Heart left ventricle (tissue), 13 donors: ENCODE results near the gene CHIC2.

ENCODE experiments used
- POLR2A ChIP-seq, 2 donors: fragments of 450-650 bp; IDR thresholded peaks; one replicate each; pipeline ENCODE4 v1.6.1; 2017; ENCODE audit warnings: antibody characterized with exemption in 2 of 2, mild to moderate bottlenecking in 2 of 2, moderate library complexity in 2 of 2
- TF ChIP-seq, protein P1 (sequence below), 12 donors: fragments of 200-600 bp; sonication (generic) in 4 of 12; IDR thresholded peaks; one replicate each; pipeline versions ENCODE4 v1.5.0 to v1.8.0; 2018 to 2022; ENCODE audit warnings: antibody characterized with exemption in 12 of 12, mild to moderate bottlenecking in 5 of 12
- donor health status: ischemic (EF 13 %, LVEDD 7.1; RV severe dilation, severe dysfunction).
- donor health status: DM: no; HTN: yes; CAD: no.
- donor health status: DM: no; HTN: no; CAD: no.
- donor health status: ischemic (EF 25% LVEDD 6.9; RV normal size, moderate dysfunction).
- donor health status: ischemic (EF 25% LVEDD 5.7; RV mildly dilated, moderate dysfunction).
- donor health status: ischemic (EF 35%, LVEDD 5.7; RV mildly dilated, moderate dysfunction).
- donor health status: nonischemic (EF 11% LVEDD 7.7; RV severe dilation, severe dysfunction).
- donor health status: DM: yes; HTN: yes; CAD: no.
- donor health status: PGD.
- donor health status: ischemic (EF 29% LVEDD 5.4; RV normal size, mild dysfunction).
- donor health status: nonischemic (EF 23%, LVEDD 6.1; RV moderate dilation, normal function).

- no peak for TF ChIP-seq POLR2A (IDR thresholded peaks at IDR 0.05)
- TF ChIP-seq, protein P1, sequence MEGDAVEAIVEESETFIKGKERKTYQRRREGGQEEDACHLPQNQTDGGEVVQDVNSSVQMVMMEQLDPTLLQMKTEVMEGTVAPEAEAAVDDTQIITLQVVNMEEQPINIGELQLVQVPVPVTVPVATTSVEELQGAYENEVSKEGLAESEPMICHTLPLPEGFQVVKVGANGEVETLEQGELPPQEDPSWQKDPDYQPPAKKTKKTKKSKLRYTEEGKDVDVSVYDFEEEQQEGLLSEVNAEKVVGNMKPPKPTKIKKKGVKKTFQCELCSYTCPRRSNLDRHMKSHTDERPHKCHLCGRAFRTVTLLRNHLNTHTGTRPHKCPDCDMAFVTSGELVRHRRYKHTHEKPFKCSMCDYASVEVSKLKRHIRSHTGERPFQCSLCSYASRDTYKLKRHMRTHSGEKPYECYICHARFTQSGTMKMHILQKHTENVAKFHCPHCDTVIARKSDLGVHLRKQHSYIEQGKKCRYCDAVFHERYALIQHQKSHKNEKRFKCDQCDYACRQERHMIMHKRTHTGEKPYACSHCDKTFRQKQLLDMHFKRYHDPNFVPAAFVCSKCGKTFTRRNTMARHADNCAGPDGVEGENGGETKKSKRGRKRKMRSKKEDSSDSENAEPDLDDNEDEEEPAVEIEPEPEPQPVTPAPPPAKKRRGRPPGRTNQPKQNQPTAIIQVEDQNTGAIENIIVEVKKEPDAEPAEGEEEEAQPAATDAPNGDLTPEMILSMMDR (IDR thresholded peaks at IDR 0.05) = no peak
Measured at GRCh38 chr4:54066718-54067129, 2.3 kb upstream of the CHIC2 start.
